Spleen (tissue), 7 donors: ENCODE measurements around the gene GPBP1.

Experiments used
- CTCF ChIP-seq, 11 experiments: fragments of 200-600 bp in 7 of 11; fragments of 450-650 bp in 4 of 11; sonication (generic) in 4 of 11; IDR thresholded peaks in 8 of 11; conservative IDR thresholded peaks in 3 of 11; 1 replicate in 7 of 11; 2 replicates in 4 of 11; pipeline versions ENCODE4 v1.4.0 to v1.8.0; 2016 to 2021; ENCODE audit warnings: antibody characterized with exemption in 11 of 11, inconsistent platforms in 4 of 11, mild to moderate bottlenecking in 1 of 11
- POLR2A ChIP-seq, 3 donors: fragments of 450-650 bp; IDR thresholded peaks; one replicate each; pipeline ENCODE4 v1.5.1; 2017; ENCODE audit warnings: antibody characterized with exemption in 3 of 3, mild to moderate bottlenecking in 1 of 3
- donor health status: DM: no; HTN: no; CAD: no; lungs with moderate emphysema.
- donor health status: DM: no; HTN: no; CAD: no.
- donor health status: DM: no; HTN: no; CAD: no.

GRCh38 chr5:57313716-57314115, 139.9 kb downstream of the GPBP1 start:
- TF ChIP-seq CTCF (IDR thresholded peaks at IDR 0.05 in 8 of 11, conservative IDR thresholded peaks at IDR 0.05 in 3 of 11), result no peak
- TF ChIP-seq POLR2A (IDR thresholded peaks at IDR 0.05), result no peak
